Breast epithelium (tissue), 4 donors: ENCODE measurements around the gene LIME1. TPM values are rescaled to one million over a fixed set of nuclear protein-coding genes. Genes with fewer than 3 reads are reported as not detected.

Experiments
- DNase-seq, 2 donors: peaks; one replicate each; pipeline ENCODE4 v3.0.0-alpha.2; 2019; ENCODE audit warnings: low spot score in 2 of 2
- H3K27ac ChIP-seq, 2 donors: fragments of 200-600 bp; sonication (generic) in 1 of 2; one replicate each; pipeline ENCODE4 v1.5.1; 2016 to 2019; ENCODE audit warnings: mild to moderate bottlenecking in 1 of 2
- H3K27me3 ChIP-seq, 2 donors: fragments of 200-600 bp; sonication (generic) in 1 of 2; one replicate each; pipeline versions ENCODE4 v1.5.1 to v1.6.0; 2017 to 2019; ENCODE audit warnings: control low read depth in 1 of 2, mild to moderate bottlenecking in 1 of 2
- H3K36me3 ChIP-seq: fragments of 200-600 bp; one replicate; pipeline ENCODE4 v1.5.1; 2019
- H3K4me1 ChIP-seq, 2 donors: fragments of 200-600 bp; sonication (generic); one replicate each; pipeline ENCODE4 v1.5.1; 2016 to 2019; ENCODE audit warnings: control low read depth in 1 of 2
- H3K4me3 ChIP-seq, 3 donors: fragments of 200-600 bp; sonication (generic); 1 replicate in 2 of 3; 2 replicates in 1 of 3; pipeline ENCODE4 v1.5.1; 2016 to 2019; ENCODE audit warnings: mild to moderate bottlenecking in 3 of 3, moderate library complexity in 2 of 3
- H3K9me3 ChIP-seq, 2 donors: fragments of 200-600 bp; sonication (generic) in 1 of 2; one replicate each; pipeline ENCODE4 v1.5.1; 2016 to 2019; ENCODE audit warnings: control low read depth in 1 of 2
- POLR2A ChIP-seq: fragments of 450-650 bp; IDR thresholded peaks from one replicate; pipeline ENCODE4 v1.6.1; 2016; ENCODE audit warnings: antibody characterized with exemption, mild to moderate bottlenecking, moderate library complexity
- POLR2AphosphoS5 ChIP-seq, 3 donors: sonication (generic); formaldehyde crosslinking; IDR thresholded peaks; one replicate each; pipeline ENCODE4 v1.6.1; 2017; ENCODE audit warnings: antibody characterized with exemption in 3 of 3
- intact Hi-C: fragments of 100-400 bp; cut with DNase I; formaldehyde crosslinking; loops from one replicate; pipeline ENCODE4 v1.15.1; 2023; ENCODE audit warnings: low total_unique reads
- total RNA-seq, 3 donors: library from RNA; depleted of rRNA; stranded (reverse); fragments of >200 nt; gene quantifications; one replicate each; pipeline ENCODE4 v1.1.0, GENCODE V29; 2016
- TF ChIP-seq, protein P1 (sequence below), 3 donors: fragments of 450-650 bp; IDR thresholded peaks; one replicate each; pipeline ENCODE4 v1.5.1; 2016 to 2017; ENCODE audit warnings: antibody characterized with exemption in 3 of 3, mild to moderate bottlenecking in 3 of 3, moderate library complexity in 3 of 3

Gene LIME1
- total RNA-seq, 3 donors from 2014 or later, result 7.0 to 16.7 (median 12.0) TPM

DNA sequence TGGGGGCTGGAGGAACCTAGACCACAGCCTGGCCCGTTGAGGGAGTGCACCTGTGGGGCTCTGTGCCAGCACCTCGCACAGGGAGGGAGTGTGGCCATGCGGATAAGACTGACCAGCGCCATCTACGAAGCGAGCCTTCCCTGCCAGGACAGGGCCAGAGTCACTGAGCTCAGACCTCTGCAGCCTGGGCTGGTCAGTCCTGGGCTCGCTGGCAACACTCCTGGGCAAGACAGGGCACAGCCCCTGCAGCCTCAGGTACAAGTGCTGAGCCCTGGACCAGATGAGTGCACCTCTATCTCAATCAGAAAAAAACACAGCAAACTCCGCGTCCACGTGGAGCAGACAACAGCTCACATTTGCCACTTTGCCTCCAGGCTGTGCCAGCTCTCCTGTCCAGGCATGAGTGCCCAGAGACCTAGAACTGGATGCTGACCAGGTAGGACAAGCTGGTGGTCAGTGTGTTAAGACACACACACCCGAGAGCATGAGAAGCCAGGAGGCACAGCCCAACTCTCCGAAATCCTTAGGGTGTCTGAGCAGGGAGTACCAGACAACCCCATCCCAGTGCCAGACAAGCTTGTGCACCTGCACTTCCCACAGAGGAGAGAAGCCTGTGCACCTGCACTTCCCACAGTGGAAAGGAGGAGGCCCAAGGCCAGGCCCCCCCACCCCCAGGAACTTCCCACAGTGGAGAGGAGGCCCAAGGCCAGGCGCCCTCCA, 33.6 kb upstream of the LIME1 start:
- no peaks in the 10 kb centered on the region for H3K9me3 ChIP-seq

DNA sequence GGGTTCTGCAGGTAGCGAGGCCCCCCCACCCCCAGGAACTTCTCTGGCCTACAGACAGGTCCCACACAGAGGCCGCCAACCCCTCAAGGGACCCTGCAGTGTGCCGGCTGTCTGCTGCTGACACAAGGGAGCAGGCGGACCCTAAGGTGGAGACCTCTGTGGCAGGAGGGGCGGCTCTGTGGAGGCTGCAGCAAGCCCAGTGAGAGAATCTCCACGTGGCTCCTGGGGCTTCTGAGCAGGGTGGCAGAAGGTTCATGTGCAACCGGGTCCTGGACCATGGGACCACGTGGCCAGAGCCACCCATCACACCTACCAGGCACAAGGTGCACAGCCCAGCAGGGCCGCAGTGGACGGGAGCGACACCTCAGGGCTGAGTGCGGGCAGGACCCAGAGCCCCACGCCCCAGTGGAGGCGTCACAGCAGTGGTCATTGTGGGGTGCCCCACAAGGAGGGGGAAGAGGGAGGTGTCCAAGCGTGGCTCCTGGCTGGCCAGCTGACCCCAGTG, 32.9 kb upstream of the LIME1 start:
- no peak for DNase-seq
- H3K27ac ChIP-seq, result no peak overlapping the region
- H3K4me3 ChIP-seq, result no peak overlapping the region
- no peaks in the 10 kb centered on the region for H3K27me3 ChIP-seq
- intact Hi-C loops, result no loop called here
- TF ChIP-seq POLR2AphosphoS5 (IDR thresholded peaks at IDR 0.05), result no peak
- TF ChIP-seq POLR2A, result no peak
- TF ChIP-seq, protein P1, sequence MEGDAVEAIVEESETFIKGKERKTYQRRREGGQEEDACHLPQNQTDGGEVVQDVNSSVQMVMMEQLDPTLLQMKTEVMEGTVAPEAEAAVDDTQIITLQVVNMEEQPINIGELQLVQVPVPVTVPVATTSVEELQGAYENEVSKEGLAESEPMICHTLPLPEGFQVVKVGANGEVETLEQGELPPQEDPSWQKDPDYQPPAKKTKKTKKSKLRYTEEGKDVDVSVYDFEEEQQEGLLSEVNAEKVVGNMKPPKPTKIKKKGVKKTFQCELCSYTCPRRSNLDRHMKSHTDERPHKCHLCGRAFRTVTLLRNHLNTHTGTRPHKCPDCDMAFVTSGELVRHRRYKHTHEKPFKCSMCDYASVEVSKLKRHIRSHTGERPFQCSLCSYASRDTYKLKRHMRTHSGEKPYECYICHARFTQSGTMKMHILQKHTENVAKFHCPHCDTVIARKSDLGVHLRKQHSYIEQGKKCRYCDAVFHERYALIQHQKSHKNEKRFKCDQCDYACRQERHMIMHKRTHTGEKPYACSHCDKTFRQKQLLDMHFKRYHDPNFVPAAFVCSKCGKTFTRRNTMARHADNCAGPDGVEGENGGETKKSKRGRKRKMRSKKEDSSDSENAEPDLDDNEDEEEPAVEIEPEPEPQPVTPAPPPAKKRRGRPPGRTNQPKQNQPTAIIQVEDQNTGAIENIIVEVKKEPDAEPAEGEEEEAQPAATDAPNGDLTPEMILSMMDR (IDR thresholded peaks at IDR 0.05), result no peak
- no peaks in the 10 kb centered on the region for H3K9me3 ChIP-seq
- H3K4me1 ChIP-seq, result peaks cover 10 to 13% of the 10 kb centered on the region in 2 donors
- peaks cover 7% of the 10 kb centered on the region for H3K36me3 ChIP-seq

More for the DNA sequence above, 33.6 kb upstream of the LIME1 start:
- intact Hi-C loops, result no loop called here
- Histone ChIP-seq H3K27ac (no peak overlapping the region), H3K36me3 (peaks cover 7% of the 10 kb centered on the region), H3K27me3 (no peaks in the 10 kb centered on the region), H3K4me1 (peaks cover 13 to 14% of the 10 kb centered on the region in 2 donors), H3K4me3 (no peak overlapping the region)
- no peak for DNase-seq
- TF ChIP-seq, protein P1 (IDR thresholded peaks at IDR 0.05), result no peak
- TF ChIP-seq POLR2A (no peak), POLR2AphosphoS5 (IDR thresholded peaks at IDR 0.05) (no peak)

DNA sequence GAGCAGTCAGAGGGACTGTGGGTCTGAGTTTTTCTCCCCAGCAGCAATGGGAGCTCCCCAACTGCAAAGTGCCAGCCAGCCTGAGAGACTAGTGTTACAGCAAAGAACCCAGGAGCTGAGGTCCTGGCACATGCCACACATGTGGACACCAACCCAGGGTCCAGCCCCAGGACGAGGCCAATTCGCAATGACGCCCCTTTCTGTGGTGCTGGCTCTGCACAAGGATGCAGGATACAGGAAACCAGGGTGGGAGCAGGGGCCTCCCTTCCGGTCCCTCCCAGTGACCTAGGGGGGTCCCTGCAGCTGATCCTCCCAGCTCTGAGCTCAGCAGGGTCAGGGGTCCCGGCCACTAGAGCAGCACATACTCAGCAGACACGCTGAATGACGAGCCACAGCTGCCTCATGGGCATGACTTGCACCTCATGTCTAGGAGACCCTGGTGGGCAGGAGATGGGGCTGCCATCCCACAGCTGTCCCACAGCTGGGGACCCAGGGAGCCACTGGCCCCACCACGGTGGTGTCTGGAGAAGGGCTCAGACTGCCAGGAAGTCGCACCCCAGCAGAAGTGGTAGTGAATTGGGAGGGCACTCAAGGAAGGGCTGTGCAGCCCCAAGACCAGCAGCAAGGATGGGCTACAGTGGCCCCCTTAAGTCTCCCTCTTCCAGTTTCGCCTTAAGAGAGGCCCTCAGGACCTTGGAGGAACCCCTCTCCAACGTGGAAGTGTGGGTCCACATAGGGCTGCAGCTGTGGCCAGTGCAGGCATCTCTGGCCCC, 32.3 kb upstream of the LIME1 start:
- Histone ChIP-seq H3K27ac (no peak overlapping the region), H3K36me3 (peaks cover 7% of the 10 kb centered on the region)

DNA sequence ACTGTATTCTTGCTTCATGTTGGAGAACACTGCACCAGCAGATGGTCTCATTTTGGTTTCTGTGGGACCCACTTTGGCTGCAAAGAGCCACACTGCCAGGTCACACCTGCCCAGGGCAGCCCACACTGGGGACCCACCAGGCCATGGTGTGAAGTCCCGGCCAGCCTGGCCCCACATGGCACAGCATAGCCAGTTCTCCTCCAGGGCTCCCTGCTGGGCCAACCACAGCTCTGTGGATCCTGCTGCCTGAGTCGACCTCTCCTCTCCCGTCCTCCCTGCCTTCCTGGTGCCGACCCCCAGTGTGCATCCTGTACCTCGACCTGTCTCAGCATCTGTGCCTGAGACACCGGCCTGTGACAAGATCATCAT, 31.7 kb upstream of the LIME1 start:
- Histone ChIP-seq H3K36me3 (peaks cover 7% of the 10 kb centered on the region), H3K4me1 (peaks cover 7 to 13% of the 10 kb centered on the region in 2 donors), H3K27me3 (no peaks in the 10 kb centered on the region), H3K4me3 (no peak overlapping the region), H3K27ac (no peak overlapping the region), H3K9me3 (no peaks in the 10 kb centered on the region)
- TF ChIP-seq, protein P1 (IDR thresholded peaks at IDR 0.05), result no peak
- TF ChIP-seq POLR2A (no peak), POLR2AphosphoS5 (IDR thresholded peaks at IDR 0.05) (no peak)
- DNase-seq, result no peak
- intact Hi-C loops, result loop anchor here (2.0 kb wide), 1 partner anchor 16 kb away; no protein-coding TSS in a partner anchor

More for the DNA sequence above, 32.3 kb upstream of the LIME1 start:
- H3K9me3 ChIP-seq, result no peaks in the 10 kb centered on the region
- peaks cover 10 to 13% of the 10 kb centered on the region in 2 donors for H3K4me1 ChIP-seq
- intact Hi-C loops, result loop anchor here (2.0 kb wide), 1 partner anchor 17 kb away; no protein-coding TSS in a partner anchor
- no peak overlapping the region for H3K4me3 ChIP-seq
- no peaks in the 10 kb centered on the region for H3K27me3 ChIP-seq
- TF ChIP-seq POLR2AphosphoS5 (IDR thresholded peaks at IDR 0.05) (no peak), POLR2A (no peak)
- TF ChIP-seq, protein P1 (IDR thresholded peaks at IDR 0.05), result no peak
- DNase-seq, result no peak
